NCI-H146 treated with DMSO at 0.1 percent for 48 hours (cell line): ENCODE data around the gene SDSL.

Experiments
- DNase-seq: peaks from one replicate; lab custom pipeline; 2025; ENCODE audit not compliant: unreplicated experiment; lab: John Stamatoyannopoulos, UW

SDSL gene

GRCh38 chr12:113396200-113396599 is 26.0 kb upstream of the SDSL start:
- DNase-seq = no peak

GRCh38 chr12:113396828-113397496 is 25.2 kb upstream of the SDSL start:
- no peak for DNase-seq

GRCh38 chr12:113397497-113398197 is 24.5 kb upstream of the SDSL start:
- DNase-seq = no peak

GRCh38 chr12:113398346-113399290 is 23.6 kb upstream of the SDSL start:
- DNase-seq = no peak

- no peak for DNase-seq
Measured at GRCh38 chr12:113399490-113399889, 22.7 kb upstream of the SDSL start.

- DNase-seq = no peak
Measured at GRCh38 chr12:113400362-113400761, 21.8 kb upstream of the SDSL start.

GRCh38 chr12:113401066-113402000 is 20.8 kb upstream of the SDSL start:
- no peak for DNase-seq

- DNase-seq = no peak
Measured at GRCh38 chr12:113402586-113403260, 19.5 kb upstream of the SDSL start.

GRCh38 chr12:113403435-113404415 is 18.5 kb upstream of the SDSL start, which contains the start of gene SDS:
Gene SDS (minus strand): TSS chr12:113403887. CDS start chr12:113399708, 4,179 bp downstream.
- no peak for DNase-seq

- DNase-seq = no peak
Measured at GRCh38 chr12:113405694-113406093, 16.5 kb upstream of the SDSL start.

- no peak for DNase-seq
Measured at GRCh38 chr12:113407931-113408600, 14.1 kb upstream of the SDSL start.

GRCh38 chr12:113408756-113409298 is 13.4 kb upstream of the SDSL start:
- DNase-seq = no peak

- DNase-seq = no peak
Measured at GRCh38 chr12:113409462-113410124, 12.6 kb upstream of the SDSL start.

GRCh38 chr12:113413488-113413939 is 8.7 kb upstream of the SDSL start:
- no peak for DNase-seq

GRCh38 chr12:113414519-113415038 is 7.6 kb upstream of the SDSL start:
- no peak for DNase-seq

- no peak for DNase-seq
Measured at GRCh38 chr12:113416091-113416754, 6.0 kb upstream of the SDSL start.
